Measurements from ENCODE around the gene PLP2.

- TF ChIP-seq, protein P1, sequence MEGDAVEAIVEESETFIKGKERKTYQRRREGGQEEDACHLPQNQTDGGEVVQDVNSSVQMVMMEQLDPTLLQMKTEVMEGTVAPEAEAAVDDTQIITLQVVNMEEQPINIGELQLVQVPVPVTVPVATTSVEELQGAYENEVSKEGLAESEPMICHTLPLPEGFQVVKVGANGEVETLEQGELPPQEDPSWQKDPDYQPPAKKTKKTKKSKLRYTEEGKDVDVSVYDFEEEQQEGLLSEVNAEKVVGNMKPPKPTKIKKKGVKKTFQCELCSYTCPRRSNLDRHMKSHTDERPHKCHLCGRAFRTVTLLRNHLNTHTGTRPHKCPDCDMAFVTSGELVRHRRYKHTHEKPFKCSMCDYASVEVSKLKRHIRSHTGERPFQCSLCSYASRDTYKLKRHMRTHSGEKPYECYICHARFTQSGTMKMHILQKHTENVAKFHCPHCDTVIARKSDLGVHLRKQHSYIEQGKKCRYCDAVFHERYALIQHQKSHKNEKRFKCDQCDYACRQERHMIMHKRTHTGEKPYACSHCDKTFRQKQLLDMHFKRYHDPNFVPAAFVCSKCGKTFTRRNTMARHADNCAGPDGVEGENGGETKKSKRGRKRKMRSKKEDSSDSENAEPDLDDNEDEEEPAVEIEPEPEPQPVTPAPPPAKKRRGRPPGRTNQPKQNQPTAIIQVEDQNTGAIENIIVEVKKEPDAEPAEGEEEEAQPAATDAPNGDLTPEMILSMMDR (IDR thresholded peaks at IDR 0.05), result no peak
- no peak for TF ChIP-seq ZFX (IDR thresholded peaks at IDR 0.05; ENCODE audit: borderline replicate concordance)
These were observed 16.3 kb upstream of the PLP2 start for GRCh38 chrX:49155243-49155899.

Measured in 22Rv1 (cell line).